LNCaP clone FGC (cell line): ENCODE measurements around the gene FBXO7.
"Not testable (repeated sequence)": the region's sequence is repeated elsewhere in the genome, so short reads cannot be mapped to it uniquely, and the experiment has no call there.

ENCODE experiments used
- DNase-seq: peaks from one replicate; pipeline ENCODE4 v3.0.0-alpha.2; 2011; ENCODE audit warnings: low read depth
- H3K4me3 ChIP-seq: 2 replicates; pipeline ENCODE4 v1.5.1; 2011; ENCODE audit warnings: mild to moderate bottlenecking, low read depth, low read length, control low read depth
- CTCF ChIP-seq: IDR thresholded peaks from 2 replicates; pipeline ENCODE4 v1.5.1; 2012; ENCODE audit warnings: mild to moderate bottlenecking; ENCODE audit not compliant: control insufficient read depth, insufficient read depth; ENCODE audit errors: extremely low read depth

The FBXO7 gene

GRCh38 chr22:32476281-32477195, 1.9 kb downstream of the FBXO7 start:
- no peak for TF ChIP-seq CTCF
- peak overlapping the region; percentile 76 for H3K4me3 ChIP-seq

DNA sequence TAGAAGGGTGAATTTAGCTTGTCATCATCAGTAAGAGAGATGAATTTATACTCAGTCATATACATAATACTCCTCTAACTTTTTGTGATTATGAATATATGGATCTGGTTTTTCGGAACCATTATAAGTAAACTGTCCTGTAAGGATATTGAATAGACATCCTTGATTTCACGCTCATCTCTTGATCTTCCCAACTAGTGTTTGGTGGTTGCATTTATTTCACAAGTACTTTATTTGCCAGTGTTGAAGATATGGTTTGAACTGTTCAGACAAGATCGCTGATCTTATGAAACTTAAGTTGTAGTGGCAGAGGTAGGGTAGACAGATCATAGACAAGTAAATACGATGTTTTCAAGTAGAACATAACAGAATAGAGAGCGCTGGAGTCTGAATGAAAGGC, 3.0 kb downstream of the FBXO7 start:
- H3K4me3 ChIP-seq: no peak overlapping the region
- DNase-seq: no peak
- TF ChIP-seq CTCF: no peak

More at GRCh38 chr22:32476281-32477195, 1.9 kb downstream of the FBXO7 start:
- no peak for DNase-seq

GRCh38 chr22:32478552-32478951, 3.9 kb downstream of the FBXO7 start:
- not testable (repeated sequence) for DNase-seq, H3K4me3 ChIP-seq

GRCh38 chr22:32478994-32479393, 4.4 kb downstream of the FBXO7 start:
- no peak for DNase-seq
- H3K4me3 ChIP-seq: no peak overlapping the region
- no peak for TF ChIP-seq CTCF

DNA sequence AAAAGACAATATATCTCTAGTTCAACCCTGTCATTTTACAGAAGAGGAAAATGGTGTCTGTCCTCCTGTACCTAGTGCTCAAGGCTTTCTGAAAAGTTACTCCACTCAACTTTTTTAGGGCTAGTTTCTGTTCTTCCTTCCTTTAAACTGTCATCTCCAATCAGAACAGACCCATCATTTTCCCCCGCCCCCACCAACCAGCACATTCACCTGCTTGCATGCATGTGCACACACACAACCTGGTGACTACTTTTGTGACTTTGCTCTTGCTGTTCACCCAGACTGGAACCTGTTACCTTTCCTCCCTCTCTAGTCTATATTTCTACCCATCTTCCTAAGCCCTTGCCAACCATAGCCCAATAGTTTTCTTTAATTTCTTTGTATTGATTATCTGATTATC, 5.6 kb downstream of the FBXO7 start:
- no peak for DNase-seq
- no peak overlapping the region for H3K4me3 ChIP-seq
- TF ChIP-seq CTCF: no peak

GRCh38 chr22:32482708-32483107, 8.1 kb downstream of the FBXO7 start:
- no peak overlapping the region for H3K4me3 ChIP-seq
- no peak for DNase-seq

More at GRCh38 chr22:32482708-32483107, 8.1 kb downstream of the FBXO7 start:
- TF ChIP-seq CTCF: no peak
